Measurements from ENCODE around the gene EPS15.

DNA sequence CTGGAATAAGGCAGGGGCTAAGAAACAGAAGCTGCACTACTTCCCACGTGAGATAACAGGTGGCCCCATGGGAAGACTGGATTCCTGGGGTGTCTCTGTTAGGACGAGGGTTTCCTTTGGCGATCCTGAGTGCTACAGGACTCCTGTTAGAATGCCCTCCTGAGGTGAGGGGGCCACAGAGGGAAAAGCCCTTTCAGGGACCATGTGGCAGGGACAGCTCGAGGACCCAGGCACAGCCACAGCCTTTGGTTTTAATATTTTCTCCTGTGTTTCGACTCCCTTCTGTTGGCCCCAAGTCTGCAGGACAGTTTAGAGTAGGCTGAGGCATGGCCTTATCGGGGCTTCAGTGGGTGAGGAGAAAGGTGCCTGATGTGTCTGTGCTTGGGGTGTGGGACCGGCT is 201.3 kb downstream of the EPS15 start:
- no peak for TF ChIP-seq EZH2 (IDR thresholded peaks at IDR 0.05)
- TF ChIP-seq, protein P1, sequence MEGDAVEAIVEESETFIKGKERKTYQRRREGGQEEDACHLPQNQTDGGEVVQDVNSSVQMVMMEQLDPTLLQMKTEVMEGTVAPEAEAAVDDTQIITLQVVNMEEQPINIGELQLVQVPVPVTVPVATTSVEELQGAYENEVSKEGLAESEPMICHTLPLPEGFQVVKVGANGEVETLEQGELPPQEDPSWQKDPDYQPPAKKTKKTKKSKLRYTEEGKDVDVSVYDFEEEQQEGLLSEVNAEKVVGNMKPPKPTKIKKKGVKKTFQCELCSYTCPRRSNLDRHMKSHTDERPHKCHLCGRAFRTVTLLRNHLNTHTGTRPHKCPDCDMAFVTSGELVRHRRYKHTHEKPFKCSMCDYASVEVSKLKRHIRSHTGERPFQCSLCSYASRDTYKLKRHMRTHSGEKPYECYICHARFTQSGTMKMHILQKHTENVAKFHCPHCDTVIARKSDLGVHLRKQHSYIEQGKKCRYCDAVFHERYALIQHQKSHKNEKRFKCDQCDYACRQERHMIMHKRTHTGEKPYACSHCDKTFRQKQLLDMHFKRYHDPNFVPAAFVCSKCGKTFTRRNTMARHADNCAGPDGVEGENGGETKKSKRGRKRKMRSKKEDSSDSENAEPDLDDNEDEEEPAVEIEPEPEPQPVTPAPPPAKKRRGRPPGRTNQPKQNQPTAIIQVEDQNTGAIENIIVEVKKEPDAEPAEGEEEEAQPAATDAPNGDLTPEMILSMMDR (IDR thresholded peaks at IDR 0.05): no peak

All from neural progenitor cell (in vitro differentiated cells).